ENCODE results near the gene FBXO45.
"Not testable (repeated sequence)": the region's sequence is repeated elsewhere in the genome, so short reads cannot be mapped to it uniquely, and the experiment has no call there.

GRCh38 chr3:196619627-196620026 lies 51.2 kb downstream of the FBXO45 start:
- TF ChIP-seq ZNF274 (IDR thresholded peaks at IDR 0.05; ENCODE audit: low read depth, low read length); YY1 (IDR thresholded peaks at IDR 0.05; ENCODE audit: insufficient read depth, insufficient read length); SUZ12 (IDR thresholded peaks at IDR 0.05; ENCODE audit: extremely low read depth, insufficient read depth, insufficient read length): not testable (repeated sequence)
